ENCODE measurements around the gene MED25.

Gene MED25

DNA sequence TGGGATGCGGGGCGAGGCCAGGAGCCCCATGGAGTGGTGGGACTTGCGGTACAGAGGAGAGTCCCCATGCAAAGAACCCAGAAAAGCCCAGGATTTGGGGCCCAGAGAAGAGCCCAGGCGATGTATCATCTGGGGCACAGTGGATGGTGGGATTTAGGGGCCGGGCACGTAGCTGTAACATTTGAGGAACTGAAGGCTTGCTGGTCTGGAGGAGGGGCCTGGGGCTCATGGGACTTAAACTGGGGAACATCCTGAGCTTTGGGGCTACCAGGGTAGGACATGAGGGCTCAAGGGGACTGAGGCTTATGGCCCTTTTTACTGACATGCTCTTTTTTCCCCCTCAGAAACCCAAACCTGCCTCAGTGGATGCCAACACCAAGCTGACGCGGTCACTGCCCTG, 13.5 kb downstream of the MED25 start:
- Histone ChIP-seq H3K27ac (no peak overlapping the region), H2AFZ (ENCODE audit: low read depth) (no peak overlapping the region), H3K4me3 (IDR thresholded peaks at IDR 0.05; ENCODE audit: insufficient read depth, low read depth, low read length) (no peak overlapping the region), H3K4me1 (ENCODE audit: low read depth, poor library complexity, severe bottlenecking) (no peaks in the 10 kb centered on the region), H3K79me2 (ENCODE audit: insufficient read depth, low read depth) (no peaks in the 10 kb centered on the region; the same call in 1 of the 2 replicates), H3K9ac (no peak overlapping the region), H3K36me3 (ENCODE audit: insufficient read depth) (no peaks in the 10 kb centered on the region; the same call in 1 of the 2 replicates), H4K20me1 (ENCODE audit: insufficient read depth) (no peaks in the 10 kb centered on the region), H3K27me3 (ENCODE audit: insufficient read depth, low read depth) (no peaks in the 10 kb centered on the region), H3K4me2 (no peak overlapping the region)
- TF ChIP-seq, protein P1, sequence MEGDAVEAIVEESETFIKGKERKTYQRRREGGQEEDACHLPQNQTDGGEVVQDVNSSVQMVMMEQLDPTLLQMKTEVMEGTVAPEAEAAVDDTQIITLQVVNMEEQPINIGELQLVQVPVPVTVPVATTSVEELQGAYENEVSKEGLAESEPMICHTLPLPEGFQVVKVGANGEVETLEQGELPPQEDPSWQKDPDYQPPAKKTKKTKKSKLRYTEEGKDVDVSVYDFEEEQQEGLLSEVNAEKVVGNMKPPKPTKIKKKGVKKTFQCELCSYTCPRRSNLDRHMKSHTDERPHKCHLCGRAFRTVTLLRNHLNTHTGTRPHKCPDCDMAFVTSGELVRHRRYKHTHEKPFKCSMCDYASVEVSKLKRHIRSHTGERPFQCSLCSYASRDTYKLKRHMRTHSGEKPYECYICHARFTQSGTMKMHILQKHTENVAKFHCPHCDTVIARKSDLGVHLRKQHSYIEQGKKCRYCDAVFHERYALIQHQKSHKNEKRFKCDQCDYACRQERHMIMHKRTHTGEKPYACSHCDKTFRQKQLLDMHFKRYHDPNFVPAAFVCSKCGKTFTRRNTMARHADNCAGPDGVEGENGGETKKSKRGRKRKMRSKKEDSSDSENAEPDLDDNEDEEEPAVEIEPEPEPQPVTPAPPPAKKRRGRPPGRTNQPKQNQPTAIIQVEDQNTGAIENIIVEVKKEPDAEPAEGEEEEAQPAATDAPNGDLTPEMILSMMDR (conservative IDR thresholded peaks at IDR 0.05; ENCODE audit: low read depth, low read length) = no peak

GRCh38 chr19:49832556-49832955, 14.5 kb downstream of the MED25 start:
- no peaks in the 10 kb centered on the region for H4K20me1 ChIP-seq (ENCODE audit: insufficient read depth)
- no peaks in the 10 kb centered on the region for H3K4me1 ChIP-seq (ENCODE audit: low read depth, poor library complexity, severe bottlenecking)
- H3K4me3 ChIP-seq (IDR thresholded peaks at IDR 0.05; ENCODE audit: insufficient read depth, low read depth, low read length) = no peak overlapping the region
- no peaks in the 10 kb centered on the region for H3K27me3 ChIP-seq (ENCODE audit: insufficient read depth, low read depth)
- TF ChIP-seq, protein P1 (conservative IDR thresholded peaks at IDR 0.05; ENCODE audit: low read depth, low read length) = no peak
- no peak overlapping the region for H3K4me2 ChIP-seq
- H3K79me2 ChIP-seq (ENCODE audit: insufficient read depth, low read depth) = no peaks in the 10 kb centered on the region
- no peak overlapping the region for H2AFZ ChIP-seq (ENCODE audit: low read depth)
- no peaks in the 10 kb centered on the region; the same call in 1 of the 2 replicates for H3K36me3 ChIP-seq (ENCODE audit: insufficient read depth)
- no peak overlapping the region for H3K9ac ChIP-seq
- no peak overlapping the region for H3K27ac ChIP-seq

- Histone ChIP-seq H3K4me1 (ENCODE audit: low read depth, poor library complexity, severe bottlenecking) (no peaks in the 10 kb centered on the region), H3K4me3 (IDR thresholded peaks at IDR 0.05; ENCODE audit: insufficient read depth, low read depth, low read length) (no peak overlapping the region), H3K27me3 (ENCODE audit: insufficient read depth, low read depth) (no peaks in the 10 kb centered on the region), H3K36me3 (ENCODE audit: insufficient read depth) (no peaks in the 10 kb centered on the region; the same call in 1 of the 2 replicates), H3K79me2 (ENCODE audit: insufficient read depth, low read depth) (no peaks in the 10 kb centered on the region), H2AFZ (ENCODE audit: low read depth) (no peak overlapping the region), H4K20me1 (ENCODE audit: insufficient read depth) (no peaks in the 10 kb centered on the region), H3K9ac (no peak overlapping the region), H3K4me2 (no peak overlapping the region), H3K27ac (no peak overlapping the region)
- TF ChIP-seq, protein P1 (conservative IDR thresholded peaks at IDR 0.05; ENCODE audit: low read depth, low read length) = no peak
Observed at GRCh38 chr19:49833599-49833998, 15.5 kb downstream of the MED25 start.

- H3K36me3 ChIP-seq (ENCODE audit: insufficient read depth) = no peaks in the 10 kb centered on the region; the same call in 1 of the 2 replicates
- H3K79me2 ChIP-seq (ENCODE audit: insufficient read depth, low read depth) = no peaks in the 10 kb centered on the region
- no peak overlapping the region for H3K4me3 ChIP-seq (IDR thresholded peaks at IDR 0.05; ENCODE audit: insufficient read depth, low read depth, low read length)
- H3K4me1 ChIP-seq (ENCODE audit: low read depth, poor library complexity, severe bottlenecking) = no peaks in the 10 kb centered on the region
- no peak overlapping the region for H3K9ac ChIP-seq
- no peak overlapping the region for H3K4me2 ChIP-seq
- TF ChIP-seq, protein P1 (conservative IDR thresholded peaks at IDR 0.05; ENCODE audit: low read depth, low read length) = no peak
- no peaks in the 10 kb centered on the region for H3K27me3 ChIP-seq (ENCODE audit: insufficient read depth, low read depth)
- H3K27ac ChIP-seq = no peak overlapping the region
- no peak overlapping the region for H2AFZ ChIP-seq (ENCODE audit: low read depth)
- no peaks in the 10 kb centered on the region for H4K20me1 ChIP-seq (ENCODE audit: insufficient read depth)
Observed at GRCh38 chr19:49835562-49835961, 17.5 kb downstream of the MED25 start.
